ENCODE results near the gene PIK3C3.

GRCh38 chr18:41965634-41966255 is 10.7 kb downstream of the PIK3C3 start:
- TF ChIP-seq POLR2A (IDR thresholded peaks at IDR 0.05) (no peak), CTCF (IDR thresholded peaks at IDR 0.05) (no peak), POLR2AphosphoS5 (IDR thresholded peaks at IDR 0.05) (no peak)

Data from suprapubic skin (tissue), 4 donors.